A549 (cell line): ENCODE results near the gene PAN3. TPM values are rescaled to one million over a fixed set of nuclear protein-coding genes. Genes with fewer than 3 reads are reported as not detected.

ENCODE experiments used
- ATAC-seq, 2 experiments: fragments of 200-7000 bp in 1 of 2; fragments of >200 bp in 1 of 2; cut with Nextera tagmentation in 1 of 2; cut with Tn5 transposase in 1 of 2; 3 replicates each; pipeline versions ENCODE4 v1.8.0 to v1.9.1; 2018 to 2020; ENCODE audit warnings: mild to moderate bottlenecking in 1 of 2, moderate library complexity in 1 of 2
- CTCF ChIA-PET: fragments of 300-600 bp; sonication (Branson Sonifier 250); formaldehyde crosslinking; extraction: SDS; loops from one replicate; lab custom pipeline; 2021; ENCODE audit warnings: antibody characterized with exemption, inconsistent platforms; lab: Yijun Ruan, JAX
- POLR2A ChIA-PET: fragments of 350-600 bp; formaldehyde crosslinking; extraction: SDS; loops from one replicate; lab custom pipeline; 2021; ENCODE audit warnings: antibody characterized with exemption, inconsistent platforms; lab: Yijun Ruan, JAX
- DNase-seq, 2 experiments: peaks; one replicate each; pipeline versions ENCODE4 v3.0.0 to v3.0.0-alpha.2; 2011 to 2016; ENCODE audit warnings: low read depth in 1 of 2, low spot score in 1 of 2
- FAIRE-seq: peaks from 2 replicates; lab custom pipeline; 2011; peaks lifted over from hg19 to GRCh38; lab: Jason Lieb, UNC
- H3K27ac ChIP-seq, 2 experiments: fragments of >200 bp; sonication (Bioruptor Twin); formaldehyde crosslinking; 3 replicates each; pipeline ENCODE4 v1.5.1; 2016 to 2017
- H3K4me1 ChIP-seq: fragments of >200 bp; sonication (Bioruptor Twin); formaldehyde crosslinking; 3 replicates; pipeline ENCODE4 v1.6.1; 2016
- H3K4me2 ChIP-seq: fragments of >200 bp; sonication (Bioruptor Twin); formaldehyde crosslinking; 3 replicates; pipeline ENCODE4 v1.6.1; 2016
- H3K4me3 ChIP-seq: fragments of >200 bp; sonication (Bioruptor Twin); formaldehyde crosslinking; 3 replicates; pipeline ENCODE4 v1.5.1; 2016
- H3K9me3 ChIP-seq: fragments of >200 bp; sonication (Bioruptor Twin); formaldehyde crosslinking; 3 replicates; pipeline ENCODE4 v1.6.1; 2016
- CBX8 ChIP-seq: fragments of 200-600 bp; sonication (generic); IDR thresholded peaks from 2 replicates; pipeline ENCODE4 v1.6.1; 2016
- CEBPB ChIP-seq, 2 experiments: fragments of >200 bp in 1 of 2; sonication (Bioruptor Twin) in 1 of 2; formaldehyde crosslinking in 1 of 2; IDR thresholded peaks; 2 replicates each; pipeline ENCODE4 v1.6.1; 2012 to 2016
- ELK1 ChIP-seq: fragments of 150-350 bp; IDR thresholded peaks from 2 replicates; pipeline ENCODE4 v1.6.1; 2014; ENCODE audit warnings: low read depth, mild to moderate bottlenecking, low read length
- EP300 ChIP-seq, 2 experiments: fragments of >200 bp; sonication (Bioruptor Twin); formaldehyde crosslinking; IDR thresholded peaks; 2 replicates in 1 of 2; 3 replicates in 1 of 2; pipeline ENCODE4 v1.6.1; 2016 to 2017
- ESRRA ChIP-seq: fragments of 150-350 bp; IDR thresholded peaks from 2 replicates; pipeline ENCODE4 v1.6.1; 2014; ENCODE audit warnings: mild to moderate bottlenecking, low read length, borderline replicate concordance
- FOSB ChIP-seq: fragments of 250-450 bp; sonication (Bioruptor Pico); IDR thresholded peaks from 2 replicates; pipeline ENCODE4 v1.5.0; 2020; ENCODE audit warnings: mild to moderate bottlenecking, moderate library complexity
- HOXA7 ChIP-seq: fragments of 250-450 bp; sonication (Bioruptor Pico); IDR thresholded peaks from 2 replicates; pipeline ENCODE4 v1.5.0; 2020; ENCODE audit warnings: mild to moderate bottlenecking, moderate library complexity
- HOXB13 ChIP-seq: fragments of 250-450 bp; sonication (Bioruptor Pico); IDR thresholded peaks from 2 replicates; pipeline ENCODE4 v1.5.0; 2020; ENCODE audit warnings: low read depth, mild to moderate bottlenecking, moderate library complexity
- JUN ChIP-seq, 2 experiments: fragments of >200 bp; sonication (Bioruptor Twin); formaldehyde crosslinking; IDR thresholded peaks; 2 replicates in 1 of 2; 3 replicates in 1 of 2; pipeline ENCODE4 v1.6.1; 2016 to 2017
- KDM1A ChIP-seq: fragments of 200-600 bp; sonication (generic); IDR thresholded peaks from 2 replicates; pipeline ENCODE4 v1.6.1; 2016; ENCODE audit warnings: low read depth, mild to moderate bottlenecking
- MAZ ChIP-seq: fragments of 150-350 bp; IDR thresholded peaks from 2 replicates; pipeline ENCODE4 v1.6.1; 2014; ENCODE audit warnings: antibody characterized with exemption, low read depth, low read length, borderline replicate concordance
- MYC ChIP-seq: IDR thresholded peaks from 2 replicates; pipeline ENCODE4 v1.6.1; 2012; ENCODE audit warnings: mild to moderate bottlenecking, inconsistent platforms, low read length, improper control_type of control experiment, borderline replicate concordance
- PHF8 ChIP-seq: fragments of 200-600 bp; sonication (generic); IDR thresholded peaks from 2 replicates; pipeline ENCODE4 v1.6.1; 2016; ENCODE audit warnings: low read depth, mild to moderate bottlenecking, antibody characterized with exemption, moderate library complexity, borderline replicate concordance
- POLR2A ChIP-seq: IDR thresholded peaks from 2 replicates; pipeline ENCODE4 v1.6.1; 2012; ENCODE audit warnings: mild to moderate bottlenecking, low read length
- RFX5 ChIP-seq: fragments of 450-650 bp; IDR thresholded peaks from 2 replicates; pipeline ENCODE4 v1.7.1; 2014; ENCODE audit warnings: antibody characterized with exemption, mild to moderate bottlenecking, moderate library complexity
- RNF2 ChIP-seq: fragments of 200-600 bp; sonication (generic); IDR thresholded peaks from 2 replicates; pipeline ENCODE4 v1.6.1; 2016; ENCODE audit warnings: low read depth, mild to moderate bottlenecking, antibody characterized with exemption, moderate library complexity, borderline replicate concordance
- SMC3 ChIP-seq: fragments of >200 bp; sonication (Bioruptor Twin); formaldehyde crosslinking; IDR thresholded peaks from 3 replicates; pipeline ENCODE4 v1.6.1; 2018; ENCODE audit warnings: inconsistent platforms
- USF2 ChIP-seq: fragments of 450-650 bp; IDR thresholded peaks from 2 replicates; pipeline ENCODE4 v1.6.1; 2014; ENCODE audit warnings: antibody characterized with exemption
- ZFP36 ChIP-seq: fragments of 450-650 bp; IDR thresholded peaks from 2 replicates; pipeline ENCODE4 v1.6.1; 2014; ENCODE audit warnings: borderline replicate concordance; ENCODE audit not compliant: partially characterized antibody
- ZSCAN20 ChIP-seq: fragments of 250-450 bp; sonication (Bioruptor Pico); IDR thresholded peaks from 2 replicates; pipeline ENCODE4 v1.8.0; 2022; ENCODE audit warnings: mild to moderate bottlenecking, moderate library complexity
- WGBS: methylation state at CpG from one replicate; pipeline ENCODE4 v1.1.6; 2017; ENCODE audit errors: missing lambda C conversion rate; 5-methylcytosine and 5-hydroxymethylcytosine counted together
- polyA plus RNA-seq, 4 experiments: library from polyadenylated mRNA; depleted of rRNA in 3 of 4; stranded (reverse); fragments of >200 nt; fragmentation: RNase III in 1 of 4; extraction: RNeasy Plus Mini Kit Qiagen cat#74134 plus additional on column Dnase treatment in 1 of 4; gene quantifications; 2 replicates in 3 of 4; 3 replicates in 1 of 4; pipeline ENCODE4 v1.2.3, GENCODE V29; 2011 to 2017
- TF ChIP-seq, protein P1 (sequence below): fragments of 250-450 bp; sonication (Bioruptor Pico); IDR thresholded peaks from 2 replicates; pipeline ENCODE4 v1.5.0; 2021; ENCODE audit warnings: mild to moderate bottlenecking, moderate library complexity, borderline replicate concordance
- TF ChIP-seq, protein P2 (sequence below): IDR thresholded peaks from 2 replicates; pipeline ENCODE4 v1.6.1; 2012
- TF ChIP-seq, protein P3 (sequence below): fragments of 250-450 bp; sonication (Bioruptor Pico); IDR thresholded peaks from 2 replicates; pipeline ENCODE4 v1.5.0; 2020; ENCODE audit warnings: low read depth, mild to moderate bottlenecking, moderate library complexity

Gene PAN3
- polyA plus RNA-seq, 2 of the 4 experiments (the other 2 are of a cell fraction) = 6.2 to 13.9 TPM

DNA sequence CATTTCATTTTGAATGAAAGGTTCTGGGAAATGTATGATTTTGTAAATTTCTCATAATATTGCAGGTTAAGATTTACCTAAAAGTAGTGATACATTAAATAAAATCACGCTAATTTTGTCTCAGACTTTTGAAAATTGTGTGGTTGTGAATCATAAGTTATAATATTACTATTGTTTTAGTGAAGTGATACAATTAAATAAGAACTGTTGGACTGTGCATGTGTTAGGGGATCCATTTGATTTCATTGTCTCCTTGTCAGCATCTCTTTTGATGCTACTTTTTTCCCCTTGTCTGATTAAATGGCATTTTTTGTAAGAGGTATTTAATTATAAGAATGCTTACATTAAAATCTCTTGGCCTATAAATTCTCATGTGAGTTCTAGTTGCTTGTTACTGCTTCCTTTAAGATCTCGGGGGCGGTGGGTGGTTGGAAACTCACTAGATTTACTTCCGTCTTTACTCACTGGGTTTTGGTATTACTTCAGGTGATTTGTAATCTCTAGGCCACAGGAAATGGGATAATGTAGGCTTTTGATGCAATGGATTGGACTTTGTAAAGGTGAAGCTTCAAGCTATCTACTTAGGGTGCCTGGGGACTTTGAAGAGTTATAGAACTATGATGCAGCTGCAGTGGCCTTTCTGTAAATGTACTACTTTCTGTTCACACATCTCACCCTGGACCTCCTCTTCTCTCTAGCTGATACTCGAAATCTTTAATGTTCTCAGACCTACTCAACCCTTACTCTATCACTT, 66.5 kb downstream of the PAN3 start:
- DNase-seq = no peak
- 85% methylated on average over 5 of the region's 5 CpGs for WGBS
- Histone ChIP-seq H3K4me3 (no peak overlapping the region), H3K4me1 (no peaks in the 10 kb centered on the region), H3K4me2 (no peak overlapping the region), H3K27ac (no peak overlapping the region), H3K9me3 (no peaks in the 10 kb centered on the region)
- ChIA-PET POLR2A (no interaction called here), CTCF (no interaction called here)
- TF ChIP-seq KDM1A (no peak), MAZ (no peak)
- TF ChIP-seq, protein P1, sequence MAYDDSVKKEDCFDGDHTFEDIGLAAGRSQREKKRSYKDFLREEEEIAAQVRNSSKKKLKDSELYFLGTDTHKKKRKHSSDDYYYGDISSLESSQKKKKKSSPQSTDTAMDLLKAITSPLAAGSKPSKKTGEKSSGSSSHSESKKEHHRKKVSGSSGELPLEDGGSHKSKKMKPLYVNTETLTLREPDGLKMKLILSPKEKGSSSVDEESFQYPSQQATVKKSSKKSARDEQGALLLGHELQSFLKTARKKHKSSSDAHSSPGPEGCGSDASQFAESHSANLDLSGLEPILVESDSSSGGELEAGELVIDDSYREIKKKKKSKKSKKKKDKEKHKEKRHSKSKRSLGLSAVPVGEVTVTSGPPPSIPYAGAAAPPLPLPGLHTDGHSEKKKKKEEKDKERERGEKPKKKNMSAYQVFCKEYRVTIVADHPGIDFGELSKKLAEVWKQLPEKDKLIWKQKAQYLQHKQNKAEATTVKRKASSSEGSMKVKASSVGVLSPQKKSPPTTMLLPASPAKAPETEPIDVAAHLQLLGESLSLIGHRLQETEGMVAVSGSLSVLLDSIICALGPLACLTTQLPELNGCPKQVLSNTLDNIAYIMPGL (CRISPR knock-in tag) = no peak
- ATAC-seq = no peak
- no peak for FAIRE-seq

DNA sequence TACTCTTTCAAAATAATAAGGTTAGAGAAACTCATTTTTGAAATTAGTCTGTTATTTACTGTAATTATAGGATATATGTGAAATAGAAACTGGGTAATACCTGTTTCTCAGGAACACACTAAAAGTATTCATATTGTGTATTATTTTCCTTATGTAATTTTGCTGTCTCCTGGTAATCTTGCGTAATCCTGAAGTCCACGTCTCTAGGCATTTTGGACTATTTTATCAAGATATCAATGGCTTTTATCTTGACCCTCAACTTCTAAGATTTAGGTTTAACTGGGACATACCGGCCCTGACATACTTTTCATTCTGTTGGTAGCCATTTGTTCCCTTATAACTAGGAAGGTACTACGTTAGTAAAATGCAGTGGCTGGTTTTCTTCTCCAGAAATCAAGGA, 80.3 kb downstream of the PAN3 start:
- Histone ChIP-seq H3K4me3 (no peak overlapping the region), H3K27ac (no peak overlapping the region), H3K4me1 (no peaks in the 10 kb centered on the region), H3K9me3 (no peaks in the 10 kb centered on the region), H3K4me2 (no peak overlapping the region)
- DNase-seq (no peak), ATAC-seq (no peak), FAIRE-seq (no peak)
- 88% methylated on average over 4 of the region's 4 CpGs for WGBS
- CTCF ChIA-PET = no interaction called here
- TF ChIP-seq ELK1 (no peak), MYC (no peak), USF2 (no peak), CEBPB (IDR thresholded peaks at IDR 0.05) (peak in 1 of 2 experiments; percentile 19; a peak in 1 of 4 replicates)
- POLR2A ChIA-PET = no interaction called here

DNA sequence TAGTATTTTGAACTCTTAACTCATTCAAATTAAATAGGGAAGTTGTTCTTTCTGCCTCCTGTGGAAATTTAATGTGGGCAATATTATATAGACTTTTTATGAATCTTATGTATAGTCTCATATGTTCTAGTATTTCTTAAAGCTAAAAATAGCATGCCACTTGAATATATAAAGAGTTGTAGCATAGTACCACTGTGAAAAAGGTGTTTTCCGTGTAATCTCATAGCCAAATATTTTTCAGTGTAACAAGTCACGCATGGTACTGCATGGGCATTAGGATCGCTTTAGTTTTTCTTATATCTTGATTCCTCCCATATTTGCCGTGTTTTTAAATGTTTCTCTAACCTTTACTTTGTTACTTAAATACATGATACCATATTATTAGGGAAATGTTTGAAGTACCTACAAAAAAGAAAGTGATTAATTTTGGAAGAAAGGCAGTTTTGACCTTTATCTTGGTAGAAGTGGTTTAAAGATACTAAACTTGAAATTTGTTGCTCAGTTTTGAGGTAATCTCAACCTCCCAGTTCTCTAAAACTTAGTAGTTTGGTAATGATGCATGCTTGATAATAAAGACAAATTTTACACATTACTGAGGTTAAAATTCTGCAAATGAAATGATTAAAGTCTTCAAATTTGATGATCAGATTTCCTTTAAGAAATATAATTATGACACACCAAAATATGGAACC, 81.2 kb downstream of the PAN3 start:
- ChIA-PET CTCF (no interaction called here), POLR2A (no interaction called here)
- no peak overlapping the region for H3K27ac ChIP-seq
- DNase-seq = no peak
- H3K4me1 ChIP-seq = no peaks in the 10 kb centered on the region
- H3K4me3 ChIP-seq = no peak overlapping the region
- 90% methylated on average over 4 of the region's 4 CpGs for WGBS
- ATAC-seq = no peak
- H3K9me3 ChIP-seq = no peaks in the 10 kb centered on the region
- no peak for FAIRE-seq
- no peak overlapping the region for H3K4me2 ChIP-seq
- TF ChIP-seq USF2 (no peak), ZSCAN20 (CRISPR knock-in tag) (no peak), RNF2 (no peak), ELK1 (no peak), POLR2A (no peak), EP300 (IDR thresholded peaks at IDR 0.05) (no peak), HOXA7 (CRISPR knock-in tag) (no peak), JUN (IDR thresholded peaks at IDR 0.05) (no peak), SMC3 (no peak), MYC (no peak), RFX5 (no peak), ZFP36 (no peak), ESRRA (no peak), FOSB (no peak), PHF8 (no peak), CBX8 (no peak), HOXB13 (no peak)
- TF ChIP-seq, protein P2, sequence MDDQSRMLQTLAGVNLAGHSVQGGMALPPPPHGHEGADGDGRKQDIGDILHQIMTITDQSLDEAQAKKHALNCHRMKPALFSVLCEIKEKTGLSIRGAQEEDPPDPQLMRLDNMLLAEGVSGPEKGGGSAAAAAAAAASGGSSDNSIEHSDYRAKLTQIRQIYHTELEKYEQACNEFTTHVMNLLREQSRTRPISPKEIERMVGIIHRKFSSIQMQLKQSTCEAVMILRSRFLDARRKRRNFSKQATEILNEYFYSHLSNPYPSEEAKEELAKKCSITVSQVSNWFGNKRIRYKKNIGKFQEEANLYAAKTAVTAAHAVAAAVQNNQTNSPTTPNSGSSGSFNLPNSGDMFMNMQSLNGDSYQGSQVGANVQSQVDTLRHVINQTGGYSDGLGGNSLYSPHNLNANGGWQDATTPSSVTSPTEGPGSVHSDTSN = no peak
- TF ChIP-seq, protein P3, sequence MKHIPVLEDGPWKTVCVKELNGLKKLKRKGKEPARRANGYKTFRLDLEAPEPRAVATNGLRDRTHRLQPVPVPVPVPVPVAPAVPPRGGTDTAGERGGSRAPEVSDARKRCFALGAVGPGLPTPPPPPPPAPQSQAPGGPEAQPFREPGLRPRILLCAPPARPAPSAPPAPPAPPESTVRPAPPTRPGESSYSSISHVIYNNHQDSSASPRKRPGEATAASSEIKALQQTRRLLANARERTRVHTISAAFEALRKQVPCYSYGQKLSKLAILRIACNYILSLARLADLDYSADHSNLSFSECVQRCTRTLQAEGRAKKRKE (CRISPR knock-in tag) = no peak
